HG03064 (cell line): ENCODE data around the gene DGCR6.
"Not testable (repeated sequence)": the region's sequence is repeated elsewhere in the genome, so short reads cannot be mapped to it uniquely, and the experiment has no call there.

ENCODE experiments used
- ATAC-seq: cut with Tn5 transposase; IDR thresholded peaks from one replicate; pipeline ENCODE4 v1.9.1; 2021; ENCODE audit warnings: low read depth; ENCODE audit not compliant: unreplicated experiment

DGCR6 gene

DNA sequence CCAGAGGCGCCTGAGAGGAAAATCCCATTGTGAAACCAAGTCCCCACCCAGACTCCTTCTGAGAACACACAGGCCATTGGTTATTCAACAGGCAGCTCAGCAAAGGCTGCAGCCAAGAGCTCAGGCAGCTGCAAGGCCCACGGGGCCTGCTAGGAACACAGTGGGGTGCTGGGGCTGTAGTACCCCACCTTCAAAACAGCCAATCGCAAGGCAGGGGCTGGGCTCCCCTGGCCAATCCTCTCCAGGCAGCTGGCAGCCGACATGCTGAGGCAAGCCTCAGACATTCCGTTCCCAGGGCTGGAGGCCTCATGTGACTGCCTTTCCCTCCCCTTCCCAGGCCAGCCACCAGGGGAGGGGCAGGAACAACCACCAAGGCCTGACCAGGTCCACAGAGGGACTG is 23.3 kb downstream of the DGCR6 start:
- no peak for ATAC-seq

- ATAC-seq, result no peak
Observed at GRCh38 chr22:18931905-18932652, 26.0 kb downstream of the DGCR6 start.

DNA sequence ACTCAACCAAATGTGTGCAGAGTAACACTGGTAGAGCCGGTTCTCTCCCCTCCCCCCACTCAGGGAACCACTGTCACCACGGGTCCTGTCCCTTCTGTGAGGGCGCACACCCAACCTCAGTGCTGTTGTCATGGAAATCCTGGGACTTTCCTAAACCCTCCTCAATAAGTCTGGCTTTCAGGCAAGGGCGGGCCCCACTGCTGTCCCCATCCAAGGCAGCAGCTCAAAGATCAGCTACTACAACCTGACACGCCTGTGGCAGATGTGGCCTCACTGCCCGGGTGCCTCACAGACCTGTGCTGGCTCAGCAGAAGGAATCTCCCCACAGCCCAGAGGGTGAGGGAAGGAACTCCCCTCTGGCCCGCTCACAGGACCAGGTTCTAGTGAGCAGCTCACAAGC is 27.8 kb downstream of the DGCR6 start:
- ATAC-seq, result no peak

- ATAC-seq, result not testable (repeated sequence)
Observed at GRCh38 chr22:18934688-18935087, 28.6 kb downstream of the DGCR6 start.

- no peak for ATAC-seq
Observed at GRCh38 chr22:18935889-18936529, 29.9 kb downstream of the DGCR6 start, which contains the start of gene PRODH. Gene PRODH (minus strand): TSS chr22:18936293. CDS start chr22:18936287, 6 bp downstream.

DNA sequence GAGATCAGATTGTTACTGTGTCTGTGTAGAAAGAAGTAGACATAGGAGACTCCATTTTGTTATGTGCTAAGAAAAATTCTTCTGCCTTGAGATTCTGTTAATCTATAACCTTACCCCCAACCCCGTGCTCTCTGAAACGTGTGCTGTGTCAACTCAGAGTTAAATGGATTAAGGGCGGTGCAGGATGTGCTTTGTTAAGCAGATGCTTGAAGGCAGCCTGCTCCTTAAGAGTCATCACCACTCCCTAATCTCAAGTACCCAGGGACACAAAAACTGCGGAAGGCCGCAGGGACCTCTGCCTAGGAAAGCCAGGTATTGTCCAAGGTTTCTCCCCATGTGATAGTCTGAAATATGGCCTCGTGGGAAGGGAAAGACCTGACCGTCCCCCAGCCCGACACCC is 32.6 kb downstream of the DGCR6 start:
- not testable (repeated sequence) for ATAC-seq

DNA sequence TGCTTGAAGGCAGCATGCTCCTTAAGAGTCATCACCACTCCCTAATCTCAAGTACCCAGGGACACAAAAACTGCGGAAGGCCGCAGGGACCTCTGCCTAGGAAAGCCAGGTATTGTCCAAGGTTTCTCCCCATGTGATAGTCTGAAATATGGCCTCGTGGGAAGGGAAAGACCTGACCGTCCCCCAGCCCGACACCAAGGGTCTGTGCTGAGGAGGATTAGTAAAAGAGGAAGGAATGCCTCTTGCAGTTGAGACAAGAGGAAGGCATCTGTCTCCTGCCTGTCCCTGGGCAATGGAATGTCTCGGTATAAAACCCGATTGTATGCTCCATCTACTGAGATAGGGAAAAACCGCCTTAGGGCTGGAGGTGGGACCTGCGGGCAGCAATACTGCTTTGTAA is 41.0 kb downstream of the DGCR6 start:
- not testable (repeated sequence) for ATAC-seq

DNA sequence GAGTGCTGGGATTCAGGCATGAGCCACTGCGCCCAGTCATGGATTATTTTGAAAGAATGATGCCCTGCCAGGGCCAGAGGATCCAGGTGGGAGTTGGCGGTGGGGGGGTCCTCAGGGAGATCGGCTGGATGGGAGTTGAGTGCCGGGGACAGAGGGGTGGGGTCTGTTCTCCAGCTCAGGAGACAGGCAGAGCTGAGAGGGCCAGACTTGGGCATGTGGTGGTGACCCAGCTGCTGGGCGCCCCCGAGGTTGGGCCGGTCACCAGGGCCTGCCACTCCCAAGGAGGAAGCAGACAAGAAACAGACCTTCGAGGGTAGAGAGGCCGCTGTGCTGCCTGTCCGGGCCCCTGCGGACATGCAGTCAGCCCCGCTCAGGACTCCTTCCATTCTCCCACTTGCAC is 41.8 kb downstream of the DGCR6 start:
- no peak for ATAC-seq

- no peak for ATAC-seq
Observed at GRCh38 chr22:18950141-18950540, 44.0 kb downstream of the DGCR6 start.

DNA sequence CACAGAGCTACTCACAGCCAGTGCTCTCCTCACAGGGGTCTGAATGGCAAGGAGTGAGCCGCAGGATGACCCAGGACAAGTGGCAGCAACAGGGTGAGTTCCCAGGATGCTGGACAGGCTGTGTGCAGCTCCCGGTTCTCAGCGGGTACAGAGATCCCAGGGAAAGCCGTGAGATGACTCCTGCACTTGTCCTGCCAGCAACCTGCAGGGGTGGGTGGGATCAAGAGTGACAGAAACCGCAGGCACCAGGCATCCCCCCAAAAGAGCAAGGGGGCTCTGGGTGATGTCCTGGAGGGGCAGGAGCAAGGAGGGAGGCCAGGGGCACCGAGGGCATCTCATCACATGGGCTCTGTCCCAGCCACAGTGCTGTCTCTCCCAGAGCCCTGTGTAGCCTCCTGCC is 45.9 kb downstream of the DGCR6 start:
- no peak for ATAC-seq

- not testable (repeated sequence) for ATAC-seq
Observed at GRCh38 chr22:18953128-18953527, 47.0 kb downstream of the DGCR6 start.

DNA sequence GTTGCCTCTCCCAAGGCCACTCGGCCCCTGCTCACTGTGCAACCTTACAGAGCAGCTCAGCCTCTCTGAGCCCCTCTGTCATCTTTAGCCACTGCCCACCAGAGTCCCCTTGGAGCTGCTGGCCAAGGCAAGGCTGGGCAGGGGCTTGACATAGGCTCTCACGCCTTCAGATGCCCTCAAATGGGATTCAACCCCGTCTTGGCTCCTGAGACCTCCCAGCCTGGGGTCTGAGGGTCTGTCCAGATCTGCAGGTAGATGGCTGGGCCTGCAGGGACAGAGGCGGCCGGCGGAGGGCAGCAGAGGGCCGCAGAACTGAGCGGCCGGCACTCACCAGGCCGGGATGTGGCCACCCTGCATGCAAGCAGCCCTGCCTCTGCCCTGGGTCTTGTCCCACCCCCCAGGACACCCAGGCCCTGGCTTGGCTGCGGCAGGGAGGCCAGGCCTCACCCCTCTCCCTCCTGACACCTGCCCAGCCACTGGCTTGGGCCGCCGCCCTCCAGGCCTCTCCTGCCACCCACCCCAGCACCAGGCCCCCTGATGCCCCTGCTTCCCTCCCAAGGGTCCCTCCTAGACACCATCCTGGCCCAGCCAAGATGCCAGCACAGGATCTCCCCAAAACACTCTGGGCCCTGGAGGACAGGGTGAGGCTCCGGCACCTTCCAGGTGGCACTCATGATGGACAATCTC is 48.3 kb downstream of the DGCR6 start:
- not testable (repeated sequence) for ATAC-seq

GRCh38 chr22:18954990-18955571 is 49.0 kb downstream of the DGCR6 start:
- no peak for ATAC-seq

DNA sequence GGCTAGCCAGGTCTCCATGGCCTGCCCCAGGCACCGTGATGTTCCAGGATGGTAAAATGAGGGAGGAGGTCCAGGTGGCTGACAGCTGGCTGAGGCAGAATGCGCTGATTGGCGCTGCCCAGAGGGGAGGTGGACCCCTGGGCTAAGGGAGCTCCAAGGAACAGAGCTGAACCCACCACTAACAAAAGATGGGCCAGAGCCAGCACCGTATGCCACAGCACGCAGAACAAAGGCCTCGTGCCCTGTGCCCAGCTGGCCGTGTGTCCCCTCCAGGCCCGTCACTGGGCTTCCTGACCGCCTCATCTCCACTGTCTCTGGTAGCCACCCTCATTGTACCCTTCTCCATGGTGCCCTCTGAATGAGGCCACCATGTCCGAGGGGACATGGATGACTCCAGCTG is 49.6 kb downstream of the DGCR6 start:
- no peak for ATAC-seq

DNA sequence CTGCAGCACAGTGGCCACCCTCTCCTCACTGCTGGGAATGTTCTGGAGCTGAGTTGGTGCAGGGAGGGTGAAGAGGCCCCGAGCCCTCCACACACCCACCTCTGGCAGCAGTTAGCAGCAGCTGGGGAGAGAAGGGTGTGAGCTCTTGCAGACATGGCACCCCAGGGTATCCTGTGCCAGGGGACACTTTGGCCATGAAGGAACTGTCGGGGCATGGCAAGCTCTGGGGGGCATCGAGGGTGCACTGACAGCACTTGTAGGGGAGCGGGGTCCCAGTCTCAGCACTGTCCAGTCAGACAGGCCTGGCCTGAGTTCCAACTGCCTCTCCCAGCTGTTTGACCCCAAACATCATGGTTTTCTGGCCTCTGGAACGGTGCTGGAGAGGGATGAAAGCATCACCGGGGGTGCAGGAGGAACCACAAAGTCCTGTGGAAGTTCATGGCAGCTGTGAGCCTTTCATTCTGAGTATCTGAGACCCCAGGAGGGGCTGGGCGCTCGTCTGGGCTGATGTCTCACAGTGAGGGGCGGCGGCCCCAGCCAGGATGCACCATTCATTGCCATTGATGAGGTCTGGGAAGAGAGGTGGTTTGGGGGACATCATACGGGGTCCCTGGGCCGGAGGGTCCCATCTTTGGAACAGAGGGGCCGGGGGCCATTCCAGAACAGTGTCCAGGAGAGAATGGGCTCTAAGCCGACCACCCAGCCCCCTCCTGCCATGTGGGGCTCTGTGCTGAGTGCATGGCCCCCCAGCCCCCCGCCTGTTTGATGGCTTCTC is 50.2 kb downstream of the DGCR6 start:
- not testable (repeated sequence) for ATAC-seq

- not testable (repeated sequence) for ATAC-seq
Observed at GRCh38 chr22:18956956-18957355, 50.8 kb downstream of the DGCR6 start.

DNA sequence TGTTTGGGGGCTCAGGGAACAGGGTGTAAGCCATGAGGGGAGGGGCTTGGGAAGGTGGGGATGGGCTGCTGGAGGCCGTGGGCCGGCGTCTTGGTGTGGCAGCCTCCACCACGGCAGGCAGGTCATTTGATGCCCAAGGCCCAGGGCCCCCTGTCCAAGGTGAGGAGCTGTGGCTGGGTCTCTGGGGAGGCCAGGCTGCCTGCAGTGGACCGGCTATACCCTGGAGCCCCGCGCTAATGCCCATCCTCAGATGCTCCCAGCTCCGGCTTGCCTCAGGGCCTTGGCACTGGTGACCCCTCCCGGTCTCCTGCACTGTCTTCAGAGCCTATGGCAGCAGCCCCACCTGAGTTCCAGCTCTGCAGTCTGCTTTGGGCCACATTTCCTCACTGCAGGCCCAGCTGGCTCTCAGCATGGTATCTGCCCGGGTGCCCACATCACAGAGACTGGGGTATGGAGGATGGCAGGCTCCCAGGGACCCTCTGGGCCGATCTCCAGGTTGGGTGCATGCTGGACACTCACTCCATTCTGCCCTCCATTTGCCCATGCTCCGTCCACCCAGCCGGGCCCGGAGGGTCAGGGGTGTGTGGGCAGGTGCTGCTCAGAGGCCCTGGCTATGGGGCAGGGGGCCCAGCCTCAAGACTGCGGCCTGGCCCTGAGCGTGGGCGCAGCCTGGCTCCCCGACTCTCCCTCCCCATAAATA is 51.7 kb downstream of the DGCR6 start:
- ATAC-seq, result not testable (repeated sequence)

- ATAC-seq, result not testable (repeated sequence)
Observed at GRCh38 chr22:18958321-18958705, 52.2 kb downstream of the DGCR6 start.

GRCh38 chr22:18958738-18959137 is 52.6 kb downstream of the DGCR6 start:
- ATAC-seq, result not testable (repeated sequence)

DNA sequence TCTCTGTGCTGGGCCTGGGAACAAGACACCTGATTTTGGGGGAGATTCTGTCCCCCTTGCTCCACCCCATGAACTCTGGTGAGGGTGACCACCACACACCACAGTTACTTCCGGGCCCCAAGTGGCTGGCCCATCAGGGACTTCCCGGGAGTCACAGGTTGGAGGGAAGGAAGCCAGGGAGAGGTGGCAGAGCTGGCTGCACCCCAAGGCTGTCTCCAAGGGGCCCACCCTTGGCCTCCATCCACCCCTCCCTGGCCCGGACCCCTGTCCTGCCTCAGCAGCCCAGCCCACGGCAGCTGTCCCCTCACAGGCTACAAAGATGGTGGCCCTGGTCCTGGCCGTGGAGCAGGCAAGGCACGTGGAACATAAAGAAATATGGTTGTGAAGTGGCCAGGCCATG is 53.1 kb downstream of the DGCR6 start:
- ATAC-seq, result not testable (repeated sequence)
